IMR-90 (cell line): ENCODE measurements around the gene SNX5. TPM values are rescaled to one million over a fixed set of nuclear protein-coding genes. Genes with fewer than 3 reads are reported as not detected.

Source experiments
- CTCF ChIP-seq: conservative IDR thresholded peaks from 2 replicates; pipeline ENCODE4 v1.5.1; 2012; ENCODE audit warnings: mild to moderate bottlenecking, low read depth, low read length, improper control_type of control experiment
- MAFK ChIP-seq: IDR thresholded peaks from 2 replicates; pipeline ENCODE4 v1.6.1; 2012; ENCODE audit warnings: low read depth, low read length, improper control_type of control experiment
- POLR2A ChIP-seq: IDR thresholded peaks from 2 replicates; pipeline ENCODE4 v1.6.1; 2012; ENCODE audit warnings: mild to moderate bottlenecking, low read depth, low read length
- SMC3 ChIP-seq: fragments of 150-350 bp; IDR thresholded peaks from 2 replicates; pipeline ENCODE4 v1.6.1; 2016; ENCODE audit warnings: low read depth, mild to moderate bottlenecking, antibody characterized with exemption, low read length, moderate library complexity
- polyA plus RNA-seq, 3 experiments: library from polyadenylated mRNA; depleted of rRNA; stranded (reverse); fragments of >200 nt; gene quantifications; 2 replicates each; pipeline ENCODE4 v1.2.3, GENCODE V29; 2012; ENCODE audit warnings: low replicate concordance in 1 of 3
- total RNA-seq: library from RNA; depleted of rRNA; stranded (reverse); fragments of >200 nt; gene quantifications from 2 replicates; pipeline ENCODE4 v1.2.3, GENCODE V29; 2012

SNX5 gene
- total and polyA plus RNA-seq, 2 of the 4 experiments (the other 2 are of a cell fraction), result 65.4 to 92.8 TPM

GRCh38 chr20:17968366-17969277 lies at the start of gene SNX5, which contains the start of gene MGME1 (continued):
- TF ChIP-seq MAFK (no peak), CTCF (no peak), POLR2A (peak; percentile 97), SMC3 (no peak)
